B cell (primary cell): ENCODE data around the gene DDIT4. TPM values are rescaled to one million over a fixed set of nuclear protein-coding genes. Genes with fewer than 3 reads are reported as not detected.

Experiments
- ATAC-seq: fragments of 200-7000 bp; cut with Tn5 transposase; one replicate; pipeline ENCODE4 v1.10.0; 2021; ENCODE audit warnings: low read depth, mild to moderate bottlenecking, moderate number of reproducible peaks, moderate library complexity
- CTCF ChIA-PET: fragments of 350-600 bp; sonication (Branson Sonifier 250); formaldehyde crosslinking; loops from one replicate; lab custom pipeline; 2021; ENCODE audit warnings: antibody characterized with exemption, inconsistent platforms; lab: Charles Lee
- POLR2A ChIA-PET: fragments of 350-600 bp; sonication (Branson Sonifier 250); formaldehyde crosslinking; loops from one replicate; lab custom pipeline; 2021; ENCODE audit warnings: antibody characterized with exemption; lab: Charles Lee
- DNase-seq: peaks from one replicate; pipeline ENCODE4 v3.0.0; 2013
- H2AFZ ChIP-seq: 2 replicates; pipeline ENCODE4 v1.6.1; 2012; ENCODE audit warnings: mild to moderate bottlenecking, low read depth, low read length; ENCODE audit not compliant: insufficient read depth, poor library complexity, severe bottlenecking
- H3K27ac ChIP-seq, 2 donors: 1 replicate in 1 of 2; 2 replicates in 1 of 2; pipeline ENCODE4 v1.5.1; 2012 to 2013; ENCODE audit warnings: low read length in 2 of 2, mild to moderate bottlenecking in 2 of 2, moderate library complexity in 1 of 2
- H3K27me3 ChIP-seq, 4 experiments: fragments of 200-600 bp in 1 of 4; sonication (generic) in 1 of 4; replicated peaks in 1 of 4; 1 replicate in 2 of 4; 2 replicates in 2 of 4; pipeline versions ENCODE4 v1.6.1 to v1.7.0; 2013 to 2016; ENCODE audit warnings: low read length in 3 of 4, mild to moderate bottlenecking in 2 of 4, mixed read lengths in 1 of 4, moderate library complexity in 1 of 4; ENCODE audit not compliant: insufficient read depth in 4 of 4, control insufficient read depth in 3 of 4; ENCODE audit errors: control extremely low read depth in 1 of 4
- H3K36me3 ChIP-seq, 2 experiments: replicated peaks in 1 of 2; 1 replicate in 1 of 2; 2 replicates in 1 of 2; pipeline versions ENCODE4 v1.6.1 to v1.7.1; 2013; ENCODE audit warnings: low read length in 1 of 2; ENCODE audit not compliant: insufficient read depth in 2 of 2, control insufficient read depth in 1 of 2; ENCODE audit errors: control extremely low read depth in 1 of 2, extremely low read depth in 1 of 2
- H3K4me1 ChIP-seq, 2 donors: fragments of 200-600 bp in 1 of 2; sonication (generic) in 1 of 2; 1 replicate in 1 of 2; 2 replicates in 1 of 2; pipeline versions ENCODE4 v1.5.1 to v1.6.1; 2013 to 2017; ENCODE audit warnings: low read length in 2 of 2; ENCODE audit not compliant: control insufficient read depth in 2 of 2, insufficient read depth in 2 of 2
- H3K4me2 ChIP-seq: replicated peaks from 2 replicates; pipeline ENCODE3; 2012; ENCODE audit warnings: mild to moderate bottlenecking, low read depth, low read length; ENCODE audit not compliant: poor library complexity, severe bottlenecking
- H3K4me3 ChIP-seq, 5 experiments: fragments of 200-600 bp in 1 of 5; sonication (generic) in 1 of 5; 1 replicate in 3 of 5; 2 replicates in 2 of 5; pipeline versions ENCODE4 v1.5.1 to v1.7.0; 2011 to 2016; ENCODE audit warnings: low read length in 4 of 5, mild to moderate bottlenecking in 4 of 5, low read depth in 2 of 5, control low read depth in 1 of 5, moderate library complexity in 1 of 5; ENCODE audit not compliant: insufficient read depth in 1 of 5; ENCODE audit errors: control extremely low read depth in 1 of 5, extremely low read depth in 1 of 5
- H3K79me2 ChIP-seq: fragments of 200-600 bp; sonication (generic); one replicate; pipeline ENCODE4 v1.6.0; 2016; ENCODE audit warnings: low read length; ENCODE audit not compliant: control insufficient read depth, insufficient read depth
- H3K9ac ChIP-seq: fragments of 200-600 bp; sonication (generic); 2 replicates; pipeline ENCODE4 v1.6.1; 2017; ENCODE audit warnings: mild to moderate bottlenecking, low read length, moderate library complexity
- H3K9me3 ChIP-seq, 3 donors: one replicate each; pipeline versions ENCODE4 v1.6.1 to v1.7.1; 2013; ENCODE audit warnings: low read length in 2 of 3; ENCODE audit not compliant: control insufficient read depth in 2 of 3, insufficient read depth in 1 of 3; ENCODE audit errors: control extremely low read depth in 1 of 3
- H4K20me1 ChIP-seq: 2 replicates; pipeline ENCODE4 v1.6.0; 2012; ENCODE audit warnings: mild to moderate bottlenecking, low read length; ENCODE audit not compliant: insufficient read depth, control insufficient read depth, poor library complexity, severe bottlenecking
- H3K27ac Mint-ChIP-seq: one replicate; pipeline ENCODE4 v1.8.0; 2021; ENCODE audit warnings: mixed read lengths
- H3K27me3 Mint-ChIP-seq: one replicate; pipeline ENCODE4 v1.8.0; 2021; ENCODE audit warnings: mixed read lengths
- H3K4me1 Mint-ChIP-seq: one replicate; pipeline ENCODE4 v1.8.0; 2021; ENCODE audit warnings: mixed read lengths
- H3K4me3 Mint-ChIP-seq: one replicate; pipeline ENCODE4 v1.8.0; 2021; ENCODE audit warnings: mixed read lengths
- H3K9me3 Mint-ChIP-seq: one replicate; pipeline ENCODE4 v1.8.0; 2022; ENCODE audit warnings: mixed read lengths; ENCODE audit not compliant: insufficient read depth
- EZH2 ChIP-seq: IDR thresholded peaks from 2 replicates; pipeline ENCODE4 v1.6.1; 2012; ENCODE audit warnings: borderline replicate concordance, low read depth, mild to moderate bottlenecking, moderate library complexity, low read length; ENCODE audit not compliant: insufficient read depth, poor library complexity, severe bottlenecking
- WGBS: methylation state at CpG from one replicate; pipeline ENCODE4 v1.1.5; 2013; ENCODE audit warnings: missing lambda C conversion rate; ENCODE audit not compliant: insufficient coverage; 5-methylcytosine and 5-hydroxymethylcytosine counted together
- intact Hi-C: fragments of 100-400 bp; cut with micrococcal nuclease; formaldehyde crosslinking; loops from one replicate; pipeline ENCODE4 v1.10.0; 2022
- polyA plus RNA-seq: library from polyadenylated mRNA; depleted of rRNA; stranded (reverse); fragments of >200 nt; gene quantifications from 2 replicates; pipeline ENCODE4 v1.2.3, GENCODE V29; 2012
- total RNA-seq, 2 donors: library from RNA; stranded (reverse); fragments of 120-200 nt in 1 of 2; gene quantifications; 1 replicate in 1 of 2; 2 replicates in 1 of 2; pipeline versions ENCODE4 v1.2.3 to v1.2.4, GENCODE V29; 2013 to 2022
- TF ChIP-seq, protein P1 (sequence below): fragments of 200-600 bp; IDR thresholded peaks from one replicate; pipeline ENCODE4 v1.8.0; 2022; ENCODE audit warnings: antibody characterized with exemption, mild to moderate bottlenecking

Gene DDIT4
- total and polyA plus RNA-seq, 2 donors (not counting 1 experiment from before 2014, with no cell fraction given), result 102 to 110 TPM

GRCh38 chr10:72319416-72320254, 45.9 kb downstream of the DDIT4 start:
- ChIA-PET CTCF (interaction anchor here (0.8 to 6.8 kb wide), 9 partner anchors 10 to 97 kb away, joined by 3 to 128 read pairs (median 12); partner anchors contain the start of gene DDIT4), POLR2A (interaction anchor here (0.6 to 6.6 kb wide), 22 partner anchors 9 to 848 kb away, joined by 3 to 140 read pairs (median 8); partner anchors contain the start of genes ANAPC16, ASCC1, DDIT4 and ECD)
- no peaks in the 10 kb centered on the region for H3K9me3 Mint-ChIP-seq
- H3K27ac Mint-ChIP-seq, result peak overlapping the region; percentile 99
- Histone ChIP-seq H3K4me1 (peaks cover 78 to 91% of the 10 kb centered on the region in 2 donors), H3K79me2 (peaks cover 4% of the 10 kb centered on the region), H3K27ac (peak overlapping the region; percentile 94 to 95), H3K9me3 (no peaks in the 10 kb centered on the region), H3K27me3 (no peaks in the 10 kb centered on the region), H3K4me2 (peak overlapping the region; percentile 95), H3K4me3 (peak overlapping the region in 4 of 5 experiments; percentile 49 to 68 (median 58)), H3K9ac (peak overlapping the region; percentile 73), H4K20me1 (no peaks in the 10 kb centered on the region), H2AFZ (peak overlapping the region; percentile 79), H3K36me3 (no peaks in the 10 kb centered on the region)
- no peak for TF ChIP-seq EZH2
- TF ChIP-seq, protein P1, sequence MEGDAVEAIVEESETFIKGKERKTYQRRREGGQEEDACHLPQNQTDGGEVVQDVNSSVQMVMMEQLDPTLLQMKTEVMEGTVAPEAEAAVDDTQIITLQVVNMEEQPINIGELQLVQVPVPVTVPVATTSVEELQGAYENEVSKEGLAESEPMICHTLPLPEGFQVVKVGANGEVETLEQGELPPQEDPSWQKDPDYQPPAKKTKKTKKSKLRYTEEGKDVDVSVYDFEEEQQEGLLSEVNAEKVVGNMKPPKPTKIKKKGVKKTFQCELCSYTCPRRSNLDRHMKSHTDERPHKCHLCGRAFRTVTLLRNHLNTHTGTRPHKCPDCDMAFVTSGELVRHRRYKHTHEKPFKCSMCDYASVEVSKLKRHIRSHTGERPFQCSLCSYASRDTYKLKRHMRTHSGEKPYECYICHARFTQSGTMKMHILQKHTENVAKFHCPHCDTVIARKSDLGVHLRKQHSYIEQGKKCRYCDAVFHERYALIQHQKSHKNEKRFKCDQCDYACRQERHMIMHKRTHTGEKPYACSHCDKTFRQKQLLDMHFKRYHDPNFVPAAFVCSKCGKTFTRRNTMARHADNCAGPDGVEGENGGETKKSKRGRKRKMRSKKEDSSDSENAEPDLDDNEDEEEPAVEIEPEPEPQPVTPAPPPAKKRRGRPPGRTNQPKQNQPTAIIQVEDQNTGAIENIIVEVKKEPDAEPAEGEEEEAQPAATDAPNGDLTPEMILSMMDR, result no peak
- DNase-seq (peak; percentile 92), ATAC-seq (peak; percentile 65)
- peaks cover 78% of the 10 kb centered on the region for H3K4me1 Mint-ChIP-seq
- H3K4me3 Mint-ChIP-seq, result peak overlapping the region; percentile 88
- WGBS, result under 1% methylated on average over 60 of the region's 60 CpGs
- intact Hi-C loops, result loop anchor here (1.0 kb wide), 6 partner anchors 12 to 101 kb away; partner anchors contain the start of gene DDIT4
- H3K27me3 Mint-ChIP-seq, result no peaks in the 10 kb centered on the region
